GM23248 (cell line): ENCODE results near the gene SLC25A45. TPM values are rescaled to one million over a fixed set of nuclear protein-coding genes. Genes with fewer than 3 reads are reported as not detected.

Experiments
- DNase-seq: peaks from one replicate; pipeline ENCODE4 v3.0.0-alpha.2; 2015
- H2AFZ ChIP-seq: fragments of 200-600 bp; sonication (generic); 2 replicates; pipeline ENCODE4 v1.6.1; 2016; ENCODE audit warnings: antibody characterized with exemption
- H3F3A ChIP-seq: fragments of 200-600 bp; sonication (generic); 2 replicates; pipeline ENCODE4 v1.6.1; 2016; ENCODE audit warnings: mild to moderate bottlenecking, antibody characterized with exemption, mixed run types; ENCODE audit not compliant: insufficient read depth
- H3K27ac ChIP-seq: fragments of 200-600 bp; sonication (generic); 2 replicates; pipeline ENCODE4 v1.5.1; 2016; ENCODE audit warnings: mild to moderate bottlenecking
- H3K27me3 ChIP-seq: fragments of 200-600 bp; sonication (generic); replicated peaks from 2 replicates; pipeline ENCODE4 v1.6.1; 2016; ENCODE audit warnings: mild to moderate bottlenecking; ENCODE audit not compliant: insufficient read depth
- H3K36me3 ChIP-seq: fragments of 200-600 bp; sonication (generic); 2 replicates; pipeline ENCODE4 v1.6.1; 2016; ENCODE audit warnings: low read depth, mild to moderate bottlenecking
- H3K4me1 ChIP-seq: fragments of 200-600 bp; sonication (generic); 2 replicates; pipeline ENCODE4 v1.6.1; 2016; ENCODE audit warnings: mild to moderate bottlenecking; ENCODE audit not compliant: insufficient read depth
- H3K4me2 ChIP-seq: fragments of 200-600 bp; sonication (generic); one replicate; pipeline ENCODE4 v1.6.1; 2016; ENCODE audit warnings: mild to moderate bottlenecking; ENCODE audit not compliant: unreplicated experiment
- H3K4me3 ChIP-seq: fragments of 200-600 bp; sonication (generic); 2 replicates; pipeline ENCODE4 v1.5.1; 2016; ENCODE audit warnings: mild to moderate bottlenecking
- H3K79me2 ChIP-seq: fragments of 200-600 bp; sonication (generic); 2 replicates; pipeline ENCODE4 v1.6.1; 2016; ENCODE audit warnings: mild to moderate bottlenecking; ENCODE audit not compliant: insufficient read depth
- H3K9ac ChIP-seq: fragments of 200-600 bp; sonication (generic); 2 replicates; pipeline ENCODE4 v1.6.1; 2016; ENCODE audit warnings: mild to moderate bottlenecking
- H3K9me2 ChIP-seq: fragments of 200-600 bp; sonication (generic); 2 replicates; pipeline ENCODE4 v1.6.1; 2016; ENCODE audit warnings: mixed run types, mild to moderate bottlenecking, moderate library complexity; ENCODE audit not compliant: insufficient read depth
- H3K9me3 ChIP-seq: fragments of 200-600 bp; sonication (generic); one replicate; pipeline ENCODE4 v1.6.1; 2017; ENCODE audit warnings: low read depth
- H4K20me1 ChIP-seq: fragments of 200-600 bp; sonication (generic); 2 replicates; pipeline ENCODE4 v1.6.0; 2016; ENCODE audit not compliant: insufficient read depth
- EZH2 ChIP-seq: fragments of 200-600 bp; sonication (generic); IDR thresholded peaks from 2 replicates; pipeline ENCODE4 v1.6.1; 2018; ENCODE audit warnings: antibody characterized with exemption, mild to moderate bottlenecking; ENCODE audit not compliant: insufficient read depth, poor library complexity, severe bottlenecking
- EZH2phosphoT487 ChIP-seq: fragments of 200-600 bp; sonication (generic); IDR thresholded peaks from 2 replicates; pipeline ENCODE4 v1.6.1; 2018; ENCODE audit warnings: antibody characterized with exemption, moderate library complexity, mild to moderate bottlenecking, low read depth; ENCODE audit not compliant: insufficient read depth
- WGBS, 2 experiments: methylation state at CpG; one replicate each; pipeline ENCODE4 v1.1.6; 2015 to 2017; ENCODE audit warnings: low lambda C conversion rate in 2 of 2, low coverage in 1 of 2; ENCODE audit errors: missing lambda C conversion rate in 2 of 2; 5-methylcytosine and 5-hydroxymethylcytosine counted together
- in situ Hi-C: fragments of 300-500 bp; cut with MboI; formaldehyde crosslinking; loops from 2 replicates; pipeline ENCODE4 v1.15.0; 2020
- polyA plus RNA-seq: library from polyadenylated mRNA; unstranded; fragments of >200 nt; fragmentation: Nextera tagmentation; extraction: Ambion mirVana; gene quantifications from 2 replicates; pipeline ENCODE4 v1.2.1, GENCODE V29; 2016
- total RNA-seq: library from RNA; depleted of rRNA; stranded (reverse); fragments of >200 nt; shearing (Covaris generic); gene quantifications from 2 replicates; pipeline ENCODE4 v1.2.3, GENCODE V29; 2014

SLC25A45 gene
- total and polyA plus RNA-seq, 2 experiments from 2014 or later = 3.6 to 3.9 TPM

DNA sequence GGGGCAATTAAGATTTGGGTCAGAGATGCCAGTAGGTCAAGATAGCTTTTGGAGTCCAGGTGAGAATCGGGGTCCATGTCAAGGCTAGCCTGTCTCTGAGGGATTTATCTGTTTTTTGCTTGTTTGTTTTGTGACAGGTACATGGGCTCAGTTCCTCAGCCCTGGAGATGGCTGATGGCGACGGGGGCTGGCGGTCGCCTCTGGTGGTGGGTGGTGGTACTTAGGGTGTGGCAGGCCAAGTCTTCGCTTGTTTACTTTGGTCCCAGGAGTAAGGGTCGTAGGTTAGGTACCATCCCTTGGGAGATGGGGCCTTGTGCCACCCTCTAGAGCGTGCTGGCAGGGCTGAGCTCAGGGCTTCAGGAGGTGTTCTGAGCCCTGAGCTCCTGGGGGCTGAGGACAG is 4.7 kb downstream of the SLC25A45 start:
- Histone ChIP-seq H4K20me1 (no peaks in the 10 kb centered on the region), H3K4me2 (no peak overlapping the region), H3K36me3 (no peaks in the 10 kb centered on the region), H3K4me3 (no peak overlapping the region), H3K9ac (no peak overlapping the region), H3K9me3 (no peaks in the 10 kb centered on the region), H3K79me2 (peaks cover 10% of the 10 kb centered on the region), H3K27ac (no peak overlapping the region), H3F3A (peaks cover 2% of the 10 kb centered on the region), H3K9me2 (no peaks in the 10 kb centered on the region), H2AFZ (no peak overlapping the region), H3K27me3 (no peaks in the 10 kb centered on the region), H3K4me1 (peaks cover 10% of the 10 kb centered on the region)
- TF ChIP-seq EZH2 (no peak), EZH2phosphoT487 (no peak)
- WGBS, 2 experiments = 90 to 93% methylated on average over 8 of the region's 8 CpGs
- in situ Hi-C loops = loop anchor here (10.0 kb wide), 1 partner anchor 137 kb away; no protein-coding TSS in a partner anchor
- DNase-seq = no peak

DNA sequence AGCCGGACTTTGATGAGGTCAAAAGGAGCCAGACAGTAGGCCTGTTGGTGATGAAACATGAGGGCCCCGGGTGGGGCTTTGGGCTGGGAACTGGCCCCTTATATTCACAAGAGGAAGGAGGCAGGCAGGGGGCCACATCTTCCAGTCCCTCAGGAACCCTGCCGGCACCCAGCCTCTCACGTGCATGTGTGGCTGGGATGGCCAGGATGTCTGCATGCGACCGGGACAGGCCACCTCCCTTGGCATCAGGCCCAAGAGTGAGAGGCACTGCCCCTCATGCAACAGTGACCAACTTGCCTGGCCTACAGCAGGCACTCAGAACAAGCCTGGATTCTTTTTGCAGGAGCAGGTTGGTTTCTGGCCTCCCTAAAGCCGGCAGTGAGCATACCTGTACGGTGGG is 5.4 kb downstream of the SLC25A45 start:
- no peaks in the 10 kb centered on the region for H3K36me3 ChIP-seq
- TF ChIP-seq EZH2 (no peak), EZH2phosphoT487 (no peak)
- in situ Hi-C loops = loop anchor here (10.0 kb wide), 1 partner anchor 138 kb away; no protein-coding TSS in a partner anchor
- H3K27ac ChIP-seq = no peak overlapping the region
- H3K9me3 ChIP-seq = no peaks in the 10 kb centered on the region
- H3K4me1 ChIP-seq = peaks cover 8% of the 10 kb centered on the region
- no peak overlapping the region for H3K4me2 ChIP-seq
- no peaks in the 10 kb centered on the region for H3K27me3 ChIP-seq
- H4K20me1 ChIP-seq = no peaks in the 10 kb centered on the region
- 49 to 60% methylated on average over 8 of the region's 8 CpGs for WGBS, 2 experiments
- no peak overlapping the region for H2AFZ ChIP-seq
- no peak for DNase-seq
- H3K79me2 ChIP-seq = peaks cover 10% of the 10 kb centered on the region
- no peak overlapping the region for H3K9ac ChIP-seq
- H3K4me3 ChIP-seq = no peak overlapping the region
- H3K9me2 ChIP-seq = no peaks in the 10 kb centered on the region
- H3F3A ChIP-seq = peaks cover under 1% of the 10 kb centered on the region; the same call in 1 of the 2 replicates

DNA sequence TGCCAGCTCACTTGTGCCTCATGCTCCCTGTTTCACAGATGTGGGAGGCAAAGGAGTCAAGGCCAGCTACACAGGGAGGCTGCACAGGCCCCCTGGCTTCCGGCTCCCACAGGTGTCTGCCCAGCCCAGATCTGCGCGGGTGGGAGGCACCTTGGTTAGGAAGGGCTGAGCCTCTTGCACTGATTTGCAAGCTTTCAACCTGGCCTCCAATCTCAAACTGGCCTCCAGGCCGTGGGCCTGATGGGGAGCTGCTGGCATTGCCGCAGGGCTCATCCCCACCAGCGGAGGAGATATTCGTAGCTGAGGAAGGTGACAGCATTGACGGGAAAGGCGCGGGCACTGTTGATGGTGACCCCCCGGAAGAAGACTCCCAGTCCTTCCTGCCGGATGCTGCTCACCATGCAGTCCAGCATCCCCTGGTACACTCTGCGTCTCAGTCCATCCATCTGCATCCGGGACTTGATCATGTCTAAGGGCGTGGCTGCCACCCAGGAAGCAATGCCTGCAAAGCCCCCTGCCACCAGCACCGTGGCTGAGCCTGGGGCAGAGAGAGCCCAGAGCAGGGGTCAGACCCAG is 6.2 kb downstream of the SLC25A45 start:
- no peaks in the 10 kb centered on the region for H3K27me3 ChIP-seq
- no peak overlapping the region for H3K4me3 ChIP-seq
- H3K4me1 ChIP-seq = peaks cover 6% of the 10 kb centered on the region
- no peaks in the 10 kb centered on the region for H3K36me3 ChIP-seq
- H2AFZ ChIP-seq = no peak overlapping the region
- in situ Hi-C loops = loop anchor here (10.0 kb wide), 1 partner anchor 139 kb away; no protein-coding TSS in a partner anchor
- no peaks in the 10 kb centered on the region for H3K9me3 ChIP-seq
- peaks cover 9% of the 10 kb centered on the region for H3F3A ChIP-seq
- no peaks in the 10 kb centered on the region for H4K20me1 ChIP-seq
- H3K79me2 ChIP-seq = peaks cover 6% of the 10 kb centered on the region
- 92 to 94% methylated on average over 13 to 16 of the region's 16 CpGs for WGBS, 2 experiments
- TF ChIP-seq EZH2phosphoT487 = no peak
- no peak for TF ChIP-seq EZH2
- no peak for DNase-seq
- H3K9me2 ChIP-seq = no peaks in the 10 kb centered on the region
- no peak overlapping the region for H3K4me2 ChIP-seq
- no peak overlapping the region for H3K27ac ChIP-seq
- no peak overlapping the region for H3K9ac ChIP-seq

DNA sequence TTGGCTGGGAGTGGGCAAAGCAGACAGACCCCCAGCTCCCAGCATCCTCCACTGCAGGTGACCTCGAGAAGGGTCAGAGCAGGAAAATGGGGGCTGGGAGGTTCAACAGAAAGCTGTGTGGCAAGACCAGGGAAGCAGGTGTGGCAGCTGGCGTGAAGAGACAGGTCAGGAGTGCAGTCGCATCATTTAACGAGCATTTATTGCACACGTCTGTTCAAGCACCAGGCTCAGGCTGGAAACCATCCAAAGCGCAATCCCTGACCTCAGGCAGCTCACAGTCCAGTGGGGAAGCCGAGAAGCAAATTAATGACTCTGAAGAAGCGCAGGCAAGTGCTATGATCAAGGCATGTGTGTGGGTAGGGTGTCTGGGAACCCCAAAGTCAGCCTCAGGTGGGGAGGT is 7.4 kb downstream of the SLC25A45 start:
- DNase-seq = no peak
- H4K20me1 ChIP-seq = no peaks in the 10 kb centered on the region
- H3F3A ChIP-seq = peaks cover 13% of the 10 kb centered on the region
- H3K9ac ChIP-seq = no peak overlapping the region
- WGBS, 2 experiments = 88 to 94% methylated on average over 8 of the region's 8 CpGs
- TF ChIP-seq EZH2phosphoT487 (no peak), EZH2 (no peak)
- no peaks in the 10 kb centered on the region for H3K27me3 ChIP-seq
- H3K27ac ChIP-seq = no peak overlapping the region
- no peaks in the 10 kb centered on the region for H3K9me2 ChIP-seq
- H3K79me2 ChIP-seq = no peaks in the 10 kb centered on the region
- H3K4me2 ChIP-seq = no peak overlapping the region
- in situ Hi-C loops = loop anchor here (10.0 kb wide), 1 partner anchor 140 kb away; no protein-coding TSS in a partner anchor
- H3K4me3 ChIP-seq = no peak overlapping the region
- peaks cover 11% of the 10 kb centered on the region for H3K4me1 ChIP-seq
- H3K9me3 ChIP-seq = no peaks in the 10 kb centered on the region
- no peaks in the 10 kb centered on the region for H3K36me3 ChIP-seq
- H2AFZ ChIP-seq = no peak overlapping the region
